Right renal pelvis (tissue), 4 donors: ENCODE measurements around the gene SLC52A3. TPM values are rescaled to one million over a fixed set of nuclear protein-coding genes. Genes with fewer than 3 reads are reported as not detected.
"Not testable (repeated sequence)": the region's sequence is repeated elsewhere in the genome, so short reads cannot be mapped to it uniquely, and the experiment has no call there.

ENCODE experiments used
- DNase-seq, 4 donors: peaks; one replicate each; pipeline ENCODE4 v3.0.0-alpha.2; 2013; ENCODE audit warnings: low read depth in 4 of 4, low spot score in 3 of 4, missing footprints in 1 of 4
- polyA plus RNA-seq, 4 donors: library from polyadenylated mRNA; unstranded; fragments of 120-200 nt; gene quantifications; one replicate each; pipeline ENCODE4 v1.2.1, GENCODE V29; 2013; ENCODE audit not compliant: insufficient read length in 4 of 4

The SLC52A3 gene
- polyA plus RNA-seq, 4 donors: 3.7 to 6.4 (median 4.4) TPM

DNA sequence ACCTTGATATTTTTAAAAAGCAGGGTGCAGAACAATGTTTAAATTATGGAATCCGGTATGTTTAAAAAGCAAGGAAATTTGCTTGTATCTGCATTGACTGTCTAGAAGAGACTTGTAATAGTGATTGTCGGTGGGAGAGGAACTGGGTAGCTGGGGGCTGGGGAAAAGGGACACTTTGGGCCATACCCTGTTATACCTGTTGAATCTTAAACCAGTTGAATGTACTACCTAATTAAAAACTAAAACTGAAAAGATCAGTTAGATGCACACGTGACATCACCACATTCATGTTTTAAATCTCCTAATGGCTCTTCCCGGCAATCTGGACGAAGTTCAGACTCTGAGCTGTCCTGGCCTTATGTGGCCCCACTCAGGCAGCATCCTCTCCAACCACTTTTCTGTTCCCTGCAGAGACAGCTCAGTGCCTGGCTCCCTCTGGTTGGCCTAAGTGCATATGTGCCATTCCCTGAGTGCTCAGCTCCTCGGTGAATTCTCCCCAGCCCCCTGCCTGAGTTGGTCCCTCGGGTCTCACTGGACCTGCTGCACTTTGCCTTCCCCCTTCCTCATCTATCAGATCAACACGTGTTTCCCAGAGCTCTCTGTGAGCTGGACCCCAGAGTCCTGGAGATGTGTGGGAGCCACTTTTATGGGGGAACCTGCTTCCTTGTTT lies 36.3 kb downstream of the SLC52A3 start:
- DNase-seq: no peak

DNA sequence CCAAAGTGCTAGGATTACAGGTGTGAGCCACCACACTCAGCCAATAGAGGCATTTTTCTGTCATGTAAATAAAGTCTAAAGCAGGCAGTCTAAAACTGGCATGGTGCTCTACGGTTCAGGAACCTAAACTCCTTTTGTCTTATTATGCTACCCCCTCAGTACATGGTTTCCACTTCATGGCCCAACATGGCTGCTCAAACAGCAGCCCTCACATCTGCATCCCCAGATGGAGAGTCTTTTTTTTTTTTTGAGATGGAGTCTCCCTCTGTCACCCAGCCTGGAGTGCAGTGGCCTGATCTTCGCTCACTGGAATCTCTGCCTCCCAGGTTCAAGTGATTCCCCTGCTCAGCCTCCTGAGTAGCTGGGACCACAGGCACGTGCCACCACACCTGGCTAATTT lies 38.3 kb downstream of the SLC52A3 start:
- no peak for DNase-seq

GRCh38 chr20:728256-728944 lies 39.9 kb downstream of the SLC52A3 start:
- DNase-seq: peak in 2 of 4 donors; percentile 46 to 65

DNA sequence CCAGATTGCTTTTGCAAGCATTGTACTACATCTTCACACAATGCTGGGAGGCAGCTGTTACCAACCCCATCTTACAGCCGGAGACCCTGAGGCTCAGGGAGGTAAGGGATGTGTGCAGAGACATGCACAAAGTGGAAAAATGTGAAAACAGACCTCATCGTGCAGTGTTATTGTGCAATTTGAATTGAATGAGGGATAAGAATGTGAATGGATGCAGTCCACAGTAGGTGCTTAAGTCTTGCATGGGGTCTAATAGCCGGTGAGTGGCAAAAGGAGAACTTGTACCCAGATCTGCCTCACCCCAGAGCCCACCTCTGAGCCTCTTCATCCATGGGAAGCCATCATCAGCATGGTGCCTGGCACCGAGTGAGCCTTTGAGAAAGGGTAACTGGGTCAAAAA lies 42.1 kb downstream of the SLC52A3 start:
- DNase-seq: no peak

DNA sequence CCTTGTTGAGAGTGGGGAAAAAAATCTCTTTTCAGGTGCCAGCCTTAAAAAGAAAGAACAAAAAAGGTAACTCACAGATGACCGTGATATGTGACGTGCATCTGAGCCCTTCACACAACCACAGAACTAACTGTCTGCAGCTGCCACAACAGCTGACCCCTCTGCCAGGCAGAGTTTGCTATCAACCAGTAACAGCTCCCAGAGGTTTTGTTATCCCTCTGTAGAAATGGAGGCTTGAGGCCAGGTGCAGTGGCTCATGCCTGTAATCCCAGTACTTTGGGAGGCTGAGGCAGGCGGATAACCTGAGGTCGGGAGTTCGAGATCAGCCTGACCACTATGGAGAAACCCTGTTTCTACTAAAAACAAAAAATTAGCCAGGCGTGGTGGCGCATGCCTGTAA lies 42.8 kb downstream of the SLC52A3 start:
- no peak for DNase-seq

- DNase-seq: not testable (repeated sequence)
Measured at GRCh38 chr20:724797-725196, 43.5 kb downstream of the SLC52A3 start.

DNA sequence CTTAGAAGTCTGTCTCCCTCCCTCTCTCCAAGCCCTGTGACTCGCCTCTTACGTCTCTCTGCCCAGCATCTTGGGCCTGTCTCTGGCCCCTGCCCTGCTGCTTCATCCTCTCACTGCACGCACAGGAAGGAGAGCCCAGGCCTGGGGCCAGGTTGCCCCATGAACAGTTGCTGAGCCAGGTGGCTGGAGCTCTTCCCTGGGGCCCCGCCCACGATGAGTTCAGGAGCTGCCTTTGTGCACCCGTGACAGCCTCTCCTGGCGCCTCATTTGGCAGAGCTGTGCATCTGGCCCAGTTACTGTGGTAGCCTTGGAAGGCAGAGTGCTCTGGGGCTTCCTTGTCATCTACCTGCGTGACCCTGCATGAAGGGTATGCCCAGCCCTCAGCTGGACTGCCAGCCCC lies 44.5 kb downstream of the SLC52A3 start:
- no peak for DNase-seq

DNA sequence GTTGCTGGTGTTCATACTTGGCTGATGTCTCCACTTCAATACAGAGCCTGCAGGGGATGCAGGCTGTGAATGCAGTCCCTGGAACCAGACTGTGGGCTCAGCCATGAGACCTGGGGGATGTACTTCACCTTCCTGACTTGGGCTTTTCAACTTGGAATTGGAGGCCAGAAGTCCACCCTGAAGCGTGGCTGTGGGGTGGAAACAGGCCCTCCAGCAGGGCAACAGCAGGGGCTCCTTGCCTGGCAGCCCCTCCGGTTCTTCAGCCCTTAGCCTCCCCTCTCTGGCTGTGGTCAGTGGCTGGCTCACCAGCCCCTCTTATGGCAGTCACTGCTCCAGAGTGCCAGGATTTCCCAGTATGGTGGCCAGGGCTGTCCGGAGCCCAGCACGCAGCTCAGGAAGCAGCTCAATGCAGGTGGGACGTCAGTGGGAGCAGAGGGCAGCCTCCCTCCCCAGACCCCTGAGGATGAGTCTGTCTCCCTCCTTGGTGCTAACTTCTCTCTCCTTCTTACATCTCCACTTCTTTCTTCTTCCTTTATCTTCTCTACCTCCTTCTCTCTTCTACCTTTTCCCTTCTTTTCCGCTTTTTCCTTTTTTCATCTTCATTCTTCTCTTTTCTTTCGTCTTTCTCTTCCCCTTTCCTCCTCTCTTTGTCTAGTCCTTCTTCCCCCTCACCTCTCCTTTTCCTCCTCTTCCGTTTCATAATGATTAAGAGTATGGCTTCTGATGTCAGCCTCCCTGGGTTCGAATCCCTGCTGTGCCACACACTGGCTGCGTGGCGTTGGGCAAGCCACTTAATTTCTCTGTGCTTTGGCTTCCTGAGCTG lies 45.3 kb downstream of the SLC52A3 start:
- DNase-seq: no peak

DNA sequence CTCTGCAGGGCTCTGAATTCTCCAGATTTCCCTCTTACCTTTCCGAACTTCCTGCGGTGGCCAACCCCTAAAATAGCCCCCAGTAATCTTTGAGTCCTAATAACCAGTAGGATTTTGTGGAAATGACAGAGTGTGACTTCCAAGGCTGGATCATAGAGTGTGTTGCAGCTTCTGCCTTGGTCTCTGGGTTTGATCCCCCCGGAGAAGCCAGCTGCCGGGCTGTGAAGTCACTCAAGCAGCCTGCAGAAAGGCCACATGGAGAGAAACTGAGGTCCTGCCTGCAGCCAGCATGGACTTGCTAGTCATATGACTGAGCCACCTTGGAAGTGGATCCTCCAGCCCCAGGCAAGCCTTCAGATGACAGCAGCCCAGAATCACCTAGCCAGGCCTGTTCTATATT lies 46.4 kb downstream of the SLC52A3 start:
- no peak for DNase-seq

DNA sequence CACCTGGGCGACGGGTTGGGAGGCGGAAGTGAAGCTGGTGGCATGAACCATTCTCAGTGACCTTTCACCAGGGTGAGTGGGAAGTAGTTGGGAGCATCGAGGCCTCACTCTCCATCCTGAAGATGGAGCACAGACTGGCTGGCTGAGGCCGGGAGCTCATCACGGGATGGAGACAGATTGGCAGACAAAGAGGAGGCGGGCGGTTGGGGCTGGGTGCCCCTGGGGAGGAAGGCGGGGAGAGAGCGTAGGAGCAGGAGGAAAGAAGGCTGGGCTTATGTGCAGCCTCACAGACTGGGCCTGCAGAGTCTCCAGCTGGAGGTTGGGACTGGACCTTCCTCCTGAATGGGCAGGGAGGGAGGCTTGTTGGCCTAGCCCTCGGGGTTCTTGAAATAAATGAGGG lies 48.5 kb downstream of the SLC52A3 start:
- DNase-seq: no peak

- no peak for DNase-seq
Measured at GRCh38 chr20:719068-719467, 49.2 kb downstream of the SLC52A3 start.

DNA sequence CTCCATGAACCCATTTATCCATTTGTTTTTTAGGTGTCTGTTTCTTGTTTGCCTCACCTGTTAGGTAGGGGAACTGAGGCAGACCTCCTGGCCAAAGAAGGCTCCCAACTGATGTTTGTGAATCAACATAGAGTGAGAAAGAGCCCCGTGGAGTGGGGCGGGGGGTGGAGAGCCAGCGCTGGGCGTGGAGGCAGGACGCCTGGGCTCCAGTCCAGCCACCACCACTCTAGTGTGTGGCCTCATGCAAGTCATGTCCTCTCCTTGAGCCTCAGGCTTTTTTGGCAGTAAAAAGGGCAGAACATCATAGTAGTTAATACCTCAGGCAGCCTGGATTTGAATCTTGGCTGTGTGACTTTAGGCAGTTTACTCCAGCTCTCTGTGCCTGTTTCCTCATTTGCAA lies 50.5 kb downstream of the SLC52A3 start:
- no peak for DNase-seq

- no peak for DNase-seq
Measured at GRCh38 chr20:717271-717670, 51.0 kb downstream of the SLC52A3 start.

- no peak for DNase-seq
Measured at GRCh38 chr20:714453-714852, 53.8 kb downstream of the SLC52A3 start.

DNA sequence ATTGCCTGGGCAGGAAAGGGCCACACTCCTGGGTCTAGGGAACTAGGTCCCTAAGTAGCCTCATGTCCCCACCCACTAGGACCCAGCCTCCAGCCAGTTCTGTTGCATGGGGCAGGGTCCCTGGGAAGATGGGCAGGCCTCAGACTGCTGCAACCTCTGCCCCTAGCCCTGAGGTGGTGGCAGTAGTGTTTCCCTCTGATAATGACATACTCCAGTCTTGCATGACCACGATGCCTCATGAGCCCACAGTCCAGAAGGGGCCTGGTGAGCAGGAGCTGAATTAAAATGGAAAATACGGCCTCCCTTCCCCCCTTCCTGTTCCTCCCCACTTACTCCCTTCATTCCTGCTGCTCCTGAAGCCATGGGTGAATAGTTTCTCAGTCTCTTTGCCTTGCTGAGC lies 56.7 kb downstream of the SLC52A3 start:
- DNase-seq: no peak

DNA sequence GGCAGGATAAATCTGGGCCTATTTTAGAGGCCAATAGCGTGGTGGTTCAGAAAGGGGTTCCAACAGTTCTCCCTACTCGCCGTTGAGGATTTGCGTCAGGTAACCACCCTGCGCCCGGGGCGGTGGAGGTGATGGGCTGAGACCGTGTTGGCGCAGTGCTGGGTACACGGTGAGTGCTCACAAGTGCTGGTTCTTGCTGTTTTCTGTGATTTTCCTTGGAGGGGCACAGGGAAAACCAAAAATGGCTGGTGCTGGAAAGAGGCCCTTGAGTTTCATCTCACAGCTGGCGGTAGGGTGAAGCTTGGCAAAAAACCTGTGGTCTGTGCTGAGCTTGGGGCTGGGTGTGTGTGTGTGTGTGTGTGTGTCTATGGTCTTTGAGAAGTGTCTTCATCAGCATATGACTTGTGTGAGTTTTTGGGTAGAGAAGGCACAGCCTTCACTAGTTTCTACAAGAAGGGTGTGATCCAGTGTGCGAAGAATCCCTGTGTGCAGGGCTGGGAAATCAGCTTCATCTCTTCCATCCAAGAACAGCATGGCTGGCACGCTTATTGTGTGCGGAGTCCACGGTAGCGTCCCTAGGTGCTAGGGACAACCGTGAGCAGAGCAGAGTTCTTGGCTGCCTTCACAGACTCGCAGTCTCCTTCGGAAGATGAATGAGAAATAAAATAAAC lies 57.4 kb downstream of the SLC52A3 start:
- DNase-seq: no peak

Other genes starting within 250 kb of the SLC52A3 start
- gene CSNK2A1, start 224.7 kb downstream of the SLC52A3 start, polyA plus RNA-seq: 100 to 1,000 TPM; 115 to 162 (median 154) TPM
- gene TCF15, start 158.2 kb downstream of the SLC52A3 start, polyA plus RNA-seq: 1 to 10 TPM in 3 of 4 donors, under 1 TPM in 1; 0.69 to 1.8 (median 1.1) TPM
- gene SRXN1, start 115.3 kb downstream of the SLC52A3 start, polyA plus RNA-seq: 10 to 100 TPM; 12.4 to 15.5 (median 13.7) TPM
- under 1 TPM in 3 of 4 donors, not detected in 1; 0.04 to 0.10 (median 0.05) TPM for gene SCRT2, start 92.7 kb downstream of the SLC52A3 start, polyA plus RNA-seq
- 10 to 100 TPM in 2 of 4 donors, 1 to 10 TPM in 2; 7.1 to 12.2 (median 9.1) TPM for gene FAM110A, start 65.2 kb upstream of the SLC52A3 start, polyA plus RNA-seq
- gene ANGPT4, start 147.8 kb upstream of the SLC52A3 start, polyA plus RNA-seq: under 1 TPM; 0.19 to 0.34 (median 0.25) TPM
- 1 to 10 TPM in 3 of 4 donors, under 1 TPM in 1; 0.96 to 1.7 (median 1.6) TPM for gene RSPO4, start 233.8 kb upstream of the SLC52A3 start, polyA plus RNA-seq